SU-DHL-6 (cell line): ENCODE data around the gene AMMECR1.

ENCODE experiments used
- H2AFZ ChIP-seq: fragments of 200-600 bp; sonication (generic); 2 replicates; pipeline ENCODE4 v1.6.1; 2014; ENCODE audit warnings: low read depth, mild to moderate bottlenecking, moderate library complexity, mixed read lengths, antibody characterized with exemption, low read length; ENCODE audit not compliant: severe bottlenecking
- H3F3A ChIP-seq: fragments of 200-600 bp; shearing (Covaris generic); 2 replicates; pipeline ENCODE4 v1.6.0; 2016; ENCODE audit warnings: antibody characterized with exemption, mild to moderate bottlenecking; ENCODE audit not compliant: insufficient read depth
- H3K27ac ChIP-seq: fragments of 200-600 bp; sonication (generic); 2 replicates; pipeline ENCODE4 v1.5.1; 2016; ENCODE audit warnings: low read depth, mild to moderate bottlenecking, low read length, moderate library complexity, mixed read lengths
- H3K27me3 ChIP-seq: fragments of 200-600 bp; sonication (generic), shearing (Covaris generic); 2 replicates; pipeline ENCODE4 v1.6.0; 2014; ENCODE audit warnings: mild to moderate bottlenecking, low read length
- H3K36me3 ChIP-seq: fragments of 200-600 bp; sonication (generic); 2 replicates; pipeline ENCODE4 v1.6.1; 2014; ENCODE audit warnings: mild to moderate bottlenecking, low read length, mixed read lengths
- H3K4me2 ChIP-seq: fragments of 300-600, 200-600 bp; shearing (Covaris generic), sonication (generic); 2 replicates; pipeline ENCODE4 v1.6.0; 2014; ENCODE audit warnings: low read length, low read depth, mild to moderate bottlenecking; ENCODE audit not compliant: poor library complexity, severe bottlenecking
- H3K4me3 ChIP-seq: fragments of 200-600 bp; sonication (generic); 2 replicates; pipeline ENCODE4 v1.5.1; 2014; ENCODE audit warnings: antibody characterized with exemption, low read length, mild to moderate bottlenecking, mixed read lengths; ENCODE audit not compliant: insufficient read depth, poor library complexity, severe bottlenecking
- H3K79me2 ChIP-seq: fragments of 200-600 bp; sonication (generic); 2 replicates; pipeline ENCODE4 v1.6.1; 2014; ENCODE audit warnings: mild to moderate bottlenecking, low read length, moderate library complexity; ENCODE audit not compliant: insufficient read depth
- H3K9ac ChIP-seq: fragments of 200-600 bp; sonication (generic); 2 replicates; pipeline ENCODE4 v1.7.0; 2014; ENCODE audit warnings: mild to moderate bottlenecking, low read length
- H3K9me2 ChIP-seq: fragments of 200-600 bp; sonication (generic); replicated peaks from 2 replicates; pipeline ENCODE4 v1.6.1; 2014; ENCODE audit warnings: low read length; ENCODE audit not compliant: insufficient read depth
- H3K9me3 ChIP-seq: fragments of 200-600 bp; sonication (generic); 2 replicates; pipeline ENCODE4 v1.6.1; 2014; ENCODE audit warnings: low read length, mixed read lengths; ENCODE audit not compliant: insufficient read depth
- H4K20me1 ChIP-seq: fragments of 200-600 bp; sonication (generic); 2 replicates; pipeline ENCODE4 v1.6.1; 2014; ENCODE audit warnings: low read depth, mild to moderate bottlenecking, antibody characterized with exemption, low read length, moderate library complexity, mixed read lengths
- EZH2phosphoT487 ChIP-seq: fragments of 200-600 bp; sonication (generic), shearing (Covaris generic); conservative IDR thresholded peaks from 2 replicates; pipeline ENCODE4 v1.6.1; 2018; ENCODE audit warnings: mild to moderate bottlenecking, antibody characterized with exemption, low read length, moderate library complexity, mixed read lengths
- TF ChIP-seq, protein P1 (sequence below): fragments of 200-600 bp; sonication (generic); IDR thresholded peaks from one replicate; pipeline ENCODE4 v1.5.1; 2017; ENCODE audit warnings: antibody characterized with exemption, mild to moderate bottlenecking, low read length, moderate library complexity; ENCODE audit not compliant: insufficient read depth, poor library complexity, severe bottlenecking

Gene AMMECR1

DNA sequence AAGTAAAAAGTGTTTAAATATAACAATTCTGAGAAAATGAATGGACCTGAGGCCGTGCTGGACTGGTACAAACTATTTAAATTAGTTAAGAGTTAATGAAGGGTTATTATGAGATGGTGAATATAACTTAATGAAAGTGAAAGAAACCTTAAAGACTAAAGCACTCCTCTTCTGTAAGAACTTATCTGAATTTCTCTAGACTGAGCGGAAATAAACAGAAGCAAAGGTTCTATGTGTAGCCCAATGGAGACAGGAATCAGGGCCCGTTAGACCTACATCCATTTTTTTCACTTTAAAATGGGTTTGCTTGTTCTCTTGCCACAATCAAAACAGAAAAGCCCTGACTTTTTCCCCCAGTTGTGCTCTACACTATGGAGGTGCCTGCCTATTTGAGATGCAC, 14.9 kb downstream of the AMMECR1 start:
- H4K20me1 ChIP-seq = no peaks in the 10 kb centered on the region
- no peaks in the 10 kb centered on the region for H3F3A ChIP-seq
- no peaks in the 10 kb centered on the region for H3K9me2 ChIP-seq
- no peak overlapping the region for H3K27ac ChIP-seq
- H3K79me2 ChIP-seq = peaks cover 6% of the 10 kb centered on the region; the same call in 1 of the 2 replicates
- no peak overlapping the region for H2AFZ ChIP-seq
- TF ChIP-seq, protein P1, sequence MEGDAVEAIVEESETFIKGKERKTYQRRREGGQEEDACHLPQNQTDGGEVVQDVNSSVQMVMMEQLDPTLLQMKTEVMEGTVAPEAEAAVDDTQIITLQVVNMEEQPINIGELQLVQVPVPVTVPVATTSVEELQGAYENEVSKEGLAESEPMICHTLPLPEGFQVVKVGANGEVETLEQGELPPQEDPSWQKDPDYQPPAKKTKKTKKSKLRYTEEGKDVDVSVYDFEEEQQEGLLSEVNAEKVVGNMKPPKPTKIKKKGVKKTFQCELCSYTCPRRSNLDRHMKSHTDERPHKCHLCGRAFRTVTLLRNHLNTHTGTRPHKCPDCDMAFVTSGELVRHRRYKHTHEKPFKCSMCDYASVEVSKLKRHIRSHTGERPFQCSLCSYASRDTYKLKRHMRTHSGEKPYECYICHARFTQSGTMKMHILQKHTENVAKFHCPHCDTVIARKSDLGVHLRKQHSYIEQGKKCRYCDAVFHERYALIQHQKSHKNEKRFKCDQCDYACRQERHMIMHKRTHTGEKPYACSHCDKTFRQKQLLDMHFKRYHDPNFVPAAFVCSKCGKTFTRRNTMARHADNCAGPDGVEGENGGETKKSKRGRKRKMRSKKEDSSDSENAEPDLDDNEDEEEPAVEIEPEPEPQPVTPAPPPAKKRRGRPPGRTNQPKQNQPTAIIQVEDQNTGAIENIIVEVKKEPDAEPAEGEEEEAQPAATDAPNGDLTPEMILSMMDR = no peak
- no peak for TF ChIP-seq EZH2phosphoT487
- H3K9ac ChIP-seq = no peak overlapping the region
- H3K27me3 ChIP-seq = no peaks in the 10 kb centered on the region
- no peaks in the 10 kb centered on the region for H3K36me3 ChIP-seq
- H3K4me3 ChIP-seq = no peak overlapping the region
- H3K9me3 ChIP-seq = no peaks in the 10 kb centered on the region
- no peak overlapping the region for H3K4me2 ChIP-seq

- Histone ChIP-seq H3K36me3 (no peaks in the 10 kb centered on the region), H2AFZ (no peak overlapping the region), H3K4me3 (no peak overlapping the region), H3K27ac (no peak overlapping the region), H3K9ac (no peak overlapping the region), H3F3A (no peaks in the 10 kb centered on the region), H3K4me2 (no peak overlapping the region), H3K9me2 (no peaks in the 10 kb centered on the region), H3K9me3 (no peaks in the 10 kb centered on the region), H3K27me3 (no peaks in the 10 kb centered on the region), H3K79me2 (peaks cover 6% of the 10 kb centered on the region; the same call in 1 of the 2 replicates), H4K20me1 (no peaks in the 10 kb centered on the region)
- TF ChIP-seq, protein P1 = no peak
These were observed 16.7 kb downstream of the AMMECR1 start for GRCh38 chrX:110301194-110301593.

GRCh38 chrX:110294087-110294486, 23.8 kb downstream of the AMMECR1 start:
- no peak overlapping the region for H3K4me2 ChIP-seq
- no peak overlapping the region for H3K27ac ChIP-seq
- H3K27me3 ChIP-seq = no peaks in the 10 kb centered on the region
- no peaks in the 10 kb centered on the region for H4K20me1 ChIP-seq
- H3K9me3 ChIP-seq = no peaks in the 10 kb centered on the region
- H3K9me2 ChIP-seq = no peaks in the 10 kb centered on the region
- no peak overlapping the region for H3K4me3 ChIP-seq
- H3K79me2 ChIP-seq = no peaks in the 10 kb centered on the region
- H3K36me3 ChIP-seq = no peaks in the 10 kb centered on the region
- H3F3A ChIP-seq = no peaks in the 10 kb centered on the region
- H2AFZ ChIP-seq = no peak overlapping the region
- TF ChIP-seq, protein P1 = no peak
- TF ChIP-seq EZH2phosphoT487 = no peak
- H3K9ac ChIP-seq = no peak overlapping the region
